B cell (primary cell): ENCODE measurements around the gene TOR2A.

Source experiments
- CTCF ChIP-seq: fragments of 200-600 bp; IDR thresholded peaks from one replicate; pipeline ENCODE4 v1.8.0; 2022; ENCODE audit warnings: antibody characterized with exemption, mild to moderate bottlenecking
- EZH2 ChIP-seq: IDR thresholded peaks from 2 replicates; pipeline ENCODE4 v1.6.1; 2012; ENCODE audit warnings: borderline replicate concordance, low read depth, mild to moderate bottlenecking, moderate library complexity, low read length; ENCODE audit not compliant: insufficient read depth, poor library complexity, severe bottlenecking

GRCh38 chr9:127710204-127710783, 24.8 kb downstream of the TOR2A start:
- no peak for TF ChIP-seq CTCF
- no peak for TF ChIP-seq EZH2
